Stimulated activated naive CD8-positive, alpha-beta T cell treated with anti-CD3 and anti-CD28 coated beads, Interleukin-15, Interleukin-2, amounts not matched to agents 100 ng/mL and 50 ng/mL, for 24 hours (primary cell): ENCODE results near the gene PITPNC1.
A peak's percentile ranks its signal among the peaks of the same experiment; 100 is the strongest.
"Not testable (repeated sequence)": the region's sequence is repeated elsewhere in the genome, so short reads cannot be mapped to it uniquely, and the experiment has no call there.

Experiments used
- H3K27ac Mint-ChIP-seq: one replicate; pipeline ENCODE4 v1.8.0; 2021; ENCODE audit warnings: mild to moderate bottlenecking, mixed read lengths
- H3K27me3 Mint-ChIP-seq: one replicate; pipeline ENCODE4 v1.8.0; 2021; ENCODE audit warnings: mixed read lengths
- H3K36me3 Mint-ChIP-seq: one replicate; pipeline ENCODE4 v1.8.0; 2021; ENCODE audit warnings: low read depth, mixed read lengths
- H3K4me1 Mint-ChIP-seq: one replicate; pipeline ENCODE4 v1.8.0; 2021; ENCODE audit warnings: low read depth, mixed read lengths
- H3K4me3 Mint-ChIP-seq: one replicate; pipeline ENCODE4 v1.8.0; 2021; ENCODE audit warnings: mild to moderate bottlenecking, mixed read lengths
- H3K9me3 Mint-ChIP-seq: one replicate; pipeline ENCODE4 v1.8.0; 2021; ENCODE audit warnings: mixed read lengths

PITPNC1 gene

GRCh38 chr17:67642488-67642887 is 265.4 kb downstream of the PITPNC1 start:
- H3K27me3 Mint-ChIP-seq: no peaks in the 10 kb centered on the region
- H3K4me1 Mint-ChIP-seq: peaks cover under 1% of the 10 kb centered on the region
- H3K4me3 Mint-ChIP-seq: no peak overlapping the region
- no peak overlapping the region for H3K27ac Mint-ChIP-seq
- no peaks in the 10 kb centered on the region for H3K9me3 Mint-ChIP-seq
- peaks cover 6% of the 10 kb centered on the region for H3K36me3 Mint-ChIP-seq

- Mint-ChIP-seq H3K27ac (no peak overlapping the region), H3K4me3 (no peak overlapping the region)
Measured at GRCh38 chr17:67644061-67644460, 267.0 kb downstream of the PITPNC1 start.

GRCh38 chr17:67645195-67645594 is 268.1 kb downstream of the PITPNC1 start:
- H3K9me3 Mint-ChIP-seq, H3K27ac Mint-ChIP-seq, H3K27me3 Mint-ChIP-seq, H3K36me3 Mint-ChIP-seq, H3K4me1 Mint-ChIP-seq, H3K4me3 Mint-ChIP-seq: not testable (repeated sequence)

More at GRCh38 chr17:67644061-67644460, 267.0 kb downstream of the PITPNC1 start:
- no peaks in the 10 kb centered on the region for H3K9me3 Mint-ChIP-seq
- peaks cover 9% of the 10 kb centered on the region for H3K4me1 Mint-ChIP-seq
- no peaks in the 10 kb centered on the region for H3K27me3 Mint-ChIP-seq
- H3K36me3 Mint-ChIP-seq: no peaks in the 10 kb centered on the region

- no peaks in the 10 kb centered on the region for H3K27me3 Mint-ChIP-seq
- H3K9me3 Mint-ChIP-seq: no peaks in the 10 kb centered on the region
- no peak overlapping the region for H3K4me3 Mint-ChIP-seq
- no peak overlapping the region for H3K27ac Mint-ChIP-seq
- H3K36me3 Mint-ChIP-seq: no peaks in the 10 kb centered on the region
- peaks cover 14% of the 10 kb centered on the region for H3K4me1 Mint-ChIP-seq
Measured at GRCh38 chr17:67646472-67646871, 269.4 kb downstream of the PITPNC1 start.

- H3K27ac Mint-ChIP-seq: peak overlapping the region; percentile 21
- H3K36me3 Mint-ChIP-seq: no peaks in the 10 kb centered on the region
- no peaks in the 10 kb centered on the region for H3K27me3 Mint-ChIP-seq
- no peak overlapping the region for H3K4me3 Mint-ChIP-seq
- H3K4me1 Mint-ChIP-seq: peaks cover 17% of the 10 kb centered on the region
- H3K9me3 Mint-ChIP-seq: no peaks in the 10 kb centered on the region
Measured at GRCh38 chr17:67647482-67647881, 270.4 kb downstream of the PITPNC1 start.

GRCh38 chr17:67648032-67648905 is 271.2 kb downstream of the PITPNC1 start:
- peak overlapping the region; percentile 21 for H3K27ac Mint-ChIP-seq
- H3K36me3 Mint-ChIP-seq: peaks cover 4% of the 10 kb centered on the region
- peaks cover 17% of the 10 kb centered on the region for H3K4me1 Mint-ChIP-seq

GRCh38 chr17:67648906-67649295 is 271.8 kb downstream of the PITPNC1 start:
- not testable (repeated sequence) for H3K27ac Mint-ChIP-seq, H3K27me3 Mint-ChIP-seq, H3K36me3 Mint-ChIP-seq, H3K4me3 Mint-ChIP-seq, H3K9me3 Mint-ChIP-seq
- peaks cover 17% of the 10 kb centered on the region for H3K4me1 Mint-ChIP-seq

More at GRCh38 chr17:67648032-67648905, 271.2 kb downstream of the PITPNC1 start:
- H3K9me3 Mint-ChIP-seq: no peaks in the 10 kb centered on the region
- H3K27me3 Mint-ChIP-seq: no peaks in the 10 kb centered on the region
- H3K4me3 Mint-ChIP-seq: no peak overlapping the region

- H3K4me1 Mint-ChIP-seq: peaks cover 17% of the 10 kb centered on the region
- no peak overlapping the region for H3K4me3 Mint-ChIP-seq
- H3K9me3 Mint-ChIP-seq: no peaks in the 10 kb centered on the region
- peak overlapping the region; percentile 14 for H3K27ac Mint-ChIP-seq
- H3K27me3 Mint-ChIP-seq: no peaks in the 10 kb centered on the region
- peaks cover 8% of the 10 kb centered on the region for H3K36me3 Mint-ChIP-seq
Measured at GRCh38 chr17:67649891-67650290, 272.8 kb downstream of the PITPNC1 start.

- not testable (repeated sequence) for H3K9me3 Mint-ChIP-seq, H3K27ac Mint-ChIP-seq, H3K4me3 Mint-ChIP-seq, H3K27me3 Mint-ChIP-seq, H3K36me3 Mint-ChIP-seq
- H3K4me1 Mint-ChIP-seq: peaks cover 20% of the 10 kb centered on the region
Measured at GRCh38 chr17:67651218-67651579, 274.1 kb downstream of the PITPNC1 start.

- Mint-ChIP-seq H3K27ac (no peak overlapping the region), H3K27me3 (no peaks in the 10 kb centered on the region), H3K36me3 (peaks cover 13% of the 10 kb centered on the region), H3K9me3 (peaks cover 4% of the 10 kb centered on the region), H3K4me1 (peaks cover 24% of the 10 kb centered on the region), H3K4me3 (no peak overlapping the region)
Measured at GRCh38 chr17:67652433-67652832, 275.4 kb downstream of the PITPNC1 start.

- Mint-ChIP-seq H3K9me3 (peaks cover 24% of the 10 kb centered on the region), H3K4me3 (no peak overlapping the region), H3K4me1 (peaks cover 21% of the 10 kb centered on the region), H3K36me3 (peaks cover 34% of the 10 kb centered on the region), H3K27ac (no peak overlapping the region), H3K27me3 (no peaks in the 10 kb centered on the region)
Measured at GRCh38 chr17:67655478-67656148, 278.5 kb downstream of the PITPNC1 start.

- no peak overlapping the region for H3K4me3 Mint-ChIP-seq
- H3K9me3 Mint-ChIP-seq: peaks cover 24% of the 10 kb centered on the region
- H3K27me3 Mint-ChIP-seq: no peaks in the 10 kb centered on the region
- no peak overlapping the region for H3K27ac Mint-ChIP-seq
- H3K4me1 Mint-ChIP-seq: peaks cover 19% of the 10 kb centered on the region
- peaks cover 39% of the 10 kb centered on the region for H3K36me3 Mint-ChIP-seq
Measured at GRCh38 chr17:67656494-67657203, 279.6 kb downstream of the PITPNC1 start.

- no peak overlapping the region for H3K4me3 Mint-ChIP-seq
- peaks cover 18% of the 10 kb centered on the region for H3K4me1 Mint-ChIP-seq
- no peaks in the 10 kb centered on the region for H3K27me3 Mint-ChIP-seq
- no peak overlapping the region for H3K27ac Mint-ChIP-seq
- peaks cover 24% of the 10 kb centered on the region for H3K9me3 Mint-ChIP-seq
- peaks cover 42% of the 10 kb centered on the region for H3K36me3 Mint-ChIP-seq
Measured at GRCh38 chr17:67657596-67657995, 280.5 kb downstream of the PITPNC1 start.

- Mint-ChIP-seq H3K4me3 (no peak overlapping the region), H3K4me1 (peaks cover 18% of the 10 kb centered on the region), H3K36me3 (peaks cover 43% of the 10 kb centered on the region), H3K9me3 (peaks cover 24% of the 10 kb centered on the region), H3K27ac (no peak overlapping the region), H3K27me3 (no peaks in the 10 kb centered on the region)
Measured at GRCh38 chr17:67658265-67658664, 281.2 kb downstream of the PITPNC1 start.

GRCh38 chr17:67659028-67659427 is 281.9 kb downstream of the PITPNC1 start:
- Mint-ChIP-seq H3K4me1 (peaks cover 18% of the 10 kb centered on the region), H3K36me3 (peaks cover 39% of the 10 kb centered on the region), H3K4me3 (no peak overlapping the region), H3K9me3 (peaks cover 24% of the 10 kb centered on the region), H3K27me3 (no peaks in the 10 kb centered on the region), H3K27ac (no peak overlapping the region)
